ENCODE data around the gene SMARCB1. TPM values are rescaled to one million over a fixed set of nuclear protein-coding genes. Genes with fewer than 3 reads are reported as not detected.

The SMARCB1 gene
- total RNA-seq, 4 donors from 2014 or later: 31.5 to 53.4 (median 43.8) TPM

- no peak for DNase-seq (ENCODE audit: low spot score in 2 of 2)
- H3K4me1 ChIP-seq: peaks cover 0 to 61% (median 21%) of the 10 kb centered on the region in 4 donors
- H3K4me3 ChIP-seq: no peak overlapping the region
- H3K27me3 ChIP-seq: no peaks in the 10 kb centered on the region
- TF ChIP-seq EP300 (IDR thresholded peaks at IDR 0.05): no peak
- TF ChIP-seq, protein P1, sequence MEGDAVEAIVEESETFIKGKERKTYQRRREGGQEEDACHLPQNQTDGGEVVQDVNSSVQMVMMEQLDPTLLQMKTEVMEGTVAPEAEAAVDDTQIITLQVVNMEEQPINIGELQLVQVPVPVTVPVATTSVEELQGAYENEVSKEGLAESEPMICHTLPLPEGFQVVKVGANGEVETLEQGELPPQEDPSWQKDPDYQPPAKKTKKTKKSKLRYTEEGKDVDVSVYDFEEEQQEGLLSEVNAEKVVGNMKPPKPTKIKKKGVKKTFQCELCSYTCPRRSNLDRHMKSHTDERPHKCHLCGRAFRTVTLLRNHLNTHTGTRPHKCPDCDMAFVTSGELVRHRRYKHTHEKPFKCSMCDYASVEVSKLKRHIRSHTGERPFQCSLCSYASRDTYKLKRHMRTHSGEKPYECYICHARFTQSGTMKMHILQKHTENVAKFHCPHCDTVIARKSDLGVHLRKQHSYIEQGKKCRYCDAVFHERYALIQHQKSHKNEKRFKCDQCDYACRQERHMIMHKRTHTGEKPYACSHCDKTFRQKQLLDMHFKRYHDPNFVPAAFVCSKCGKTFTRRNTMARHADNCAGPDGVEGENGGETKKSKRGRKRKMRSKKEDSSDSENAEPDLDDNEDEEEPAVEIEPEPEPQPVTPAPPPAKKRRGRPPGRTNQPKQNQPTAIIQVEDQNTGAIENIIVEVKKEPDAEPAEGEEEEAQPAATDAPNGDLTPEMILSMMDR (IDR thresholded peaks at IDR 0.05): no peak
- no peak for TF ChIP-seq POLR2A (IDR thresholded peaks at IDR 0.05)
- WGBS, 2 donors: 78 to 79% methylated on average over 25 of the region's 25 CpGs
- peak overlapping the region in 2 of 4 donors; percentile 18 to 64 for H3K27ac ChIP-seq
- peaks cover 0 to 50% (median 12%) of the 10 kb centered on the region in 3 donors for H3K36me3 ChIP-seq
- no peaks in the 10 kb centered on the region for H3K9me3 ChIP-seq
Observed at GRCh38 chr22:23791738-23792645, 5.2 kb downstream of the SMARCB1 start.

DNA sequence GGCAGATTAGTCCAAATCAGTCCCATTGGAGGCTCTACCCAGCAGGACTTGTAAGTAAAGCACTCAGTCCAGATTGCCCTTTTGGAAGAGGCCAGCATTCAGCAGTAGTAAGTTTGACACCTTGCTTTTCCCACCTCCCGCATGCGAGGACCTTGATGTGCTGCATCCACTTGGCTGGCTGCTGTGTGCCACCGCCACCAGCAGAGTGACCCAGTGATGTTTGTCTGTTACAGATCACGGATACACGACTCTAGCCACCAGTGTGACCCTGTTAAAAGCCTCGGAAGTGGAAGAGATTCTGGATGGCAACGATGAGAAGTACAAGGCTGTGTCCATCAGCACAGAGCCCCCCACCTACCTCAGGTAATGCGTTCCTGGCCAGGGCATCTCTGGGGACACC lies 6.6 kb downstream of the SMARCB1 start:
- Histone ChIP-seq H3K9me3 (no peaks in the 10 kb centered on the region), H3K36me3 (peaks cover 0 to 60% (median 12%) of the 10 kb centered on the region in 3 donors), H3K27ac (no peak overlapping the region), H3K4me1 (peaks cover 0 to 53% (median 14%) of the 10 kb centered on the region in 4 donors), H3K4me3 (no peak overlapping the region), H3K27me3 (no peaks in the 10 kb centered on the region)
- DNase-seq (ENCODE audit: low spot score in 2 of 2): no peak
- TF ChIP-seq EP300 (IDR thresholded peaks at IDR 0.05): no peak
- TF ChIP-seq, protein P1 (IDR thresholded peaks at IDR 0.05): no peak
- TF ChIP-seq POLR2A (IDR thresholded peaks at IDR 0.05): no peak
- 85 to 91% methylated on average over 8 of the region's 8 CpGs for WGBS, 2 donors

DNA sequence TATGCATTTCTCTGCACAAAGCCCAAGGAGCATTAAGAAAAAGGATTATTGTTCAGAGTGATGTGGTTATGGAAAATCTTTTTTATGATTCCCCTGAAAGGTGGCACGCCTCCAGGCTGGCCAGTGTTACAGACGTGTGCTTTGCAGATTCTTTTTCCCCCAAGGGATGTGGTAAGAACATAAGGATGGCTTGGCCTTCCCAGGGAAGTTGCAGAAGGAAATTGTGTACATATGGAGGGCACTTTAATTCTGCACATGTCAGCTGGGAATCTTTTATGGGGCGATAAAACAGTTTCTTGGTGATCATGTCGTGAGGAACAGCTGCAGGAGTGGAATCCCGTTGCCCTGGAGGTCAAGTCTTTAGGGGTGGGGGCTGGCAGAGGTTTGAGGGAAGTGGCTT lies 9.7 kb downstream of the SMARCB1 start:
- WGBS, 2 donors: 52 to 56% methylated on average over 5 of the region's 5 CpGs
- TF ChIP-seq EP300 (IDR thresholded peaks at IDR 0.05): no peak
- TF ChIP-seq, protein P1 (IDR thresholded peaks at IDR 0.05): no peak
- no peak for TF ChIP-seq POLR2A (IDR thresholded peaks at IDR 0.05)
- Histone ChIP-seq H3K36me3 (peaks cover 0 to 92% (median 19%) of the 10 kb centered on the region in 3 donors), H3K27me3 (no peaks in the 10 kb centered on the region), H3K4me1 (peaks cover 0 to 22% (median 0%) of the 10 kb centered on the region in 4 donors), H3K27ac (no peak overlapping the region), H3K4me3 (no peak overlapping the region), H3K9me3 (no peaks in the 10 kb centered on the region)
- DNase-seq (ENCODE audit: low spot score in 2 of 2): no peak

GRCh38 chr22:23800297-23801237 lies 13.8 kb downstream of the SMARCB1 start:
- no peak for DNase-seq (ENCODE audit: low spot score in 2 of 2)
- peak overlapping the region in 1 of 4 donors; percentile 23 for H3K27ac ChIP-seq
- H3K9me3 ChIP-seq: no peaks in the 10 kb centered on the region
- WGBS, 2 donors: 92 to 93% methylated on average over 17 to 18 of the region's 18 CpGs
- no peak for TF ChIP-seq EP300 (IDR thresholded peaks at IDR 0.05)
- TF ChIP-seq, protein P1 (IDR thresholded peaks at IDR 0.05): no peak
- TF ChIP-seq POLR2A (IDR thresholded peaks at IDR 0.05): no peak
- H3K4me3 ChIP-seq: no peak overlapping the region
- H3K4me1 ChIP-seq: peaks cover 0 to 8% (median 0%) of the 10 kb centered on the region in 4 donors
- H3K36me3 ChIP-seq: peaks cover 0 to 95% (median 25%) of the 10 kb centered on the region in 3 donors
- H3K27me3 ChIP-seq: no peaks in the 10 kb centered on the region

All from tibial nerve (tissue), 4 donors.